ENCODE measurements around the gene PINK1. TPM values are rescaled to one million over a fixed set of nuclear protein-coding genes. Genes with fewer than 3 reads are reported as not detected.

Gene PINK1
- total RNA-seq, 1 experiment from 2014 or later: 44.8 TPM

- no peak for DNase-seq (ENCODE audit: low spot score)
Measured at GRCh38 chr1:20680269-20680668, 47.0 kb downstream of the PINK1 start.

- DNase-seq (ENCODE audit: low spot score): no peak
Measured at GRCh38 chr1:20681999-20682398, 48.7 kb downstream of the PINK1 start.

GRCh38 chr1:20682571-20683236 lies 49.4 kb downstream of the PINK1 start:
- DNase-seq (ENCODE audit: low spot score): no peak

GRCh38 chr1:20683614-20684013 lies 50.4 kb downstream of the PINK1 start:
- DNase-seq (ENCODE audit: low spot score): no peak

- DNase-seq (ENCODE audit: low spot score): no peak
Measured at GRCh38 chr1:20684050-20684620, 50.9 kb downstream of the PINK1 start.

GRCh38 chr1:20684651-20685050 lies 51.4 kb downstream of the PINK1 start:
- no peak for DNase-seq (ENCODE audit: low spot score)

- DNase-seq (ENCODE audit: low spot score): no peak
Measured at GRCh38 chr1:20685099-20685662, 51.9 kb downstream of the PINK1 start.

- DNase-seq (ENCODE audit: low spot score): no peak
Measured at GRCh38 chr1:20685741-20686140, 52.5 kb downstream of the PINK1 start.

GRCh38 chr1:20686883-20687725 lies 53.8 kb downstream of the PINK1 start:
- no peak for DNase-seq (ENCODE audit: low spot score)

GRCh38 chr1:20689645-20690056 lies 56.4 kb downstream of the PINK1 start:
- DNase-seq (ENCODE audit: low spot score): no peak

- no peak for DNase-seq (ENCODE audit: low spot score)
Measured at GRCh38 chr1:20691872-20692271, 58.6 kb downstream of the PINK1 start.

- no peak for DNase-seq (ENCODE audit: low spot score)
Measured at GRCh38 chr1:20693623-20694022, 60.4 kb downstream of the PINK1 start.

- DNase-seq (ENCODE audit: low spot score): no peak
Measured at GRCh38 chr1:20695515-20695914, 62.3 kb downstream of the PINK1 start.

GRCh38 chr1:20696397-20697333 lies 63.4 kb downstream of the PINK1 start:
- peak; percentile 83 for DNase-seq (ENCODE audit: low spot score)

- no peak for DNase-seq (ENCODE audit: low spot score)
Measured at GRCh38 chr1:20697563-20697962, 64.3 kb downstream of the PINK1 start.

GRCh38 chr1:20698195-20698910 lies 65.1 kb downstream of the PINK1 start:
- DNase-seq (ENCODE audit: low spot score): peak; percentile 62

GRCh38 chr1:20699558-20699957 lies 66.3 kb downstream of the PINK1 start:
- no peak for DNase-seq (ENCODE audit: low spot score)

- no peak for DNase-seq (ENCODE audit: low spot score)
Measured at GRCh38 chr1:20700636-20701215, 67.5 kb downstream of the PINK1 start.
